Caco-2 (cell line): ENCODE data around the gene CAMKMT. TPM values are rescaled to one million over a fixed set of nuclear protein-coding genes. Genes with fewer than 3 reads are reported as not detected.

ENCODE experiments used
- BruUV-seq: library from RNA; stranded (reverse); fragments of 400-500 nt; replicated peaks from 2 replicates; lab custom pipeline; 2021; lab: Mats Ljungman, UMichigan
- CTCF ChIA-PET: fragments of 300-600 bp; sonication (Branson Sonifier 250); formaldehyde crosslinking; loops from one replicate; lab custom pipeline; 2022; ENCODE audit warnings: antibody characterized with exemption; lab: Charles Lee
- POLR2A ChIA-PET: fragments of 300-600 bp; sonication (Branson Sonifier 250); formaldehyde crosslinking; loops from one replicate; lab custom pipeline; 2022; ENCODE audit warnings: antibody characterized with exemption; lab: Charles Lee
- DNase-seq, 2 experiments: peaks; one replicate each; pipeline versions ENCODE4 v3.0.0 to v3.0.0-alpha.2; 2020 to 2022
- H3K27me3 ChIP-seq: replicated peaks from 2 replicates; pipeline ENCODE4 v1.6.0; 2011; ENCODE audit warnings: low read length; ENCODE audit not compliant: control insufficient read depth, insufficient read depth
- H3K36me3 ChIP-seq: 2 replicates; pipeline ENCODE4 v1.5.1; 2011; ENCODE audit warnings: low read length; ENCODE audit not compliant: control insufficient read depth, insufficient read depth
- H3K4me1 ChIP-seq: fragments of 250-450 bp; sonication (Bioruptor Pico); 2 replicates; pipeline ENCODE4 v1.5.1; 2020; ENCODE audit warnings: mild to moderate bottlenecking
- H3K4me3 ChIP-seq: 2 replicates; pipeline ENCODE4 v1.5.1; 2011; ENCODE audit warnings: low read depth, mild to moderate bottlenecking, control low read depth, low read length
- H3K9me3 ChIP-seq: fragments of 250-450 bp; sonication (Bioruptor Pico); 2 replicates; pipeline ENCODE4 v1.5.1; 2020; ENCODE audit warnings: mild to moderate bottlenecking, moderate library complexity
- H3K27ac Mint-ChIP-seq: one replicate; pipeline ENCODE4 v1.8.0; 2022; ENCODE audit warnings: mixed read lengths; ENCODE audit not compliant: unreplicated experiment
- H3K27me3 Mint-ChIP-seq: one replicate; pipeline ENCODE4 v1.8.0; 2022; ENCODE audit warnings: mixed read lengths; ENCODE audit not compliant: insufficient read depth, unreplicated experiment
- H3K36me3 Mint-ChIP-seq: one replicate; pipeline ENCODE4 v1.8.0; 2022; ENCODE audit warnings: mild to moderate bottlenecking, mixed read lengths; ENCODE audit not compliant: insufficient read depth, unreplicated experiment
- H3K4me1 Mint-ChIP-seq: one replicate; pipeline ENCODE4 v1.8.0; 2022; ENCODE audit warnings: low read depth, mixed read lengths; ENCODE audit not compliant: unreplicated experiment
- H3K4me3 Mint-ChIP-seq: one replicate; pipeline ENCODE4 v1.8.0; 2022; ENCODE audit warnings: mild to moderate bottlenecking, moderate library complexity, mixed read lengths; ENCODE audit not compliant: unreplicated experiment
- H3K9me3 Mint-ChIP-seq: one replicate; pipeline ENCODE4 v1.8.0; 2022; ENCODE audit warnings: mixed read lengths; ENCODE audit not compliant: unreplicated experiment
- intact Hi-C: fragments of 100-400 bp; cut with micrococcal nuclease; formaldehyde crosslinking; loops from one replicate; pipeline ENCODE4 v1.10.0; 2022; ENCODE audit not compliant: unreplicated experiment
- total RNA-seq: library from RNA; stranded (reverse); gene quantifications from 2 replicates; pipeline ENCODE4 v1.2.3, GENCODE V29; 2022
- TF ChIP-seq, protein P1 (sequence below), 2 experiments: fragments of 200-600 bp in 1 of 2; IDR thresholded peaks; 1 replicate in 1 of 2; 2 replicates in 1 of 2; pipeline versions ENCODE4 v1.5.1 to v1.8.0; 2011 to 2022; ENCODE audit warnings: antibody characterized with exemption in 1 of 2, control low read depth in 1 of 2, inconsistent platforms in 1 of 2, low read depth in 1 of 2, low read length in 1 of 2, mild to moderate bottlenecking in 1 of 2, moderate library complexity in 1 of 2; ENCODE audit not compliant: insufficient read depth in 1 of 2, severe bottlenecking in 1 of 2, unreplicated experiment in 1 of 2

Gene CAMKMT
- total RNA-seq, 1 experiment from 2014 or later, result 25.2 TPM

DNA sequence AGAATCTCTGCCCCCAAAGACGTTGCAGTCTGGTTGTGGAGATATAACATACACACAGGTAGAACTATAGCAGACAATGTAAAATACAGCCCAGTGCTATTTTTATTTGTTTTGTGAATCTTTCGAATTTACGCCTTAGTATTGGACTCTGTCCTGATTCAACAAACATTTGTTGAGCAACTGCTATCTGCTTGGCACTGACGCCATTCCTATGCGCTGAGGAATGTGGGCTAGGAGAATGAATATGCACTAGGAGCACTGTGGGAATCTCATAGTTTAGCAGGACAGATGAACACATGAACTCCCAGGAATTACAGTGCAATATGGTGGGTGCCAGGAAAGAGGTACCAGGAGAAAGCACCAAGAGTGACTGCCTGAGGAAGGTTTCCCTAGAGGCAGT, 398.1 kb downstream of the CAMKMT start:
- Histone ChIP-seq H3K4me3 (no peak overlapping the region), H3K27me3 (no peaks in the 10 kb centered on the region), H3K4me1 (0 out of 2 replicates have a peak, but pooled peaks cover 4% of the 10 kb centered on the region), H3K9me3 (no peaks in the 10 kb centered on the region), H3K36me3 (no peaks in the 10 kb centered on the region)
- BruUV-seq, result no TSS peak
- Mint-ChIP-seq H3K4me1 (peaks cover 7% of the 10 kb centered on the region), H3K27ac (no peak overlapping the region), H3K9me3 (no peaks in the 10 kb centered on the region), H3K27me3 (no peaks in the 10 kb centered on the region), H3K36me3 (peaks cover 6% of the 10 kb centered on the region), H3K4me3 (no peak overlapping the region)
- intact Hi-C loops, result no loop called here
- CTCF ChIA-PET, result no interaction called here
- no peak for DNase-seq
- TF ChIP-seq, protein P1, sequence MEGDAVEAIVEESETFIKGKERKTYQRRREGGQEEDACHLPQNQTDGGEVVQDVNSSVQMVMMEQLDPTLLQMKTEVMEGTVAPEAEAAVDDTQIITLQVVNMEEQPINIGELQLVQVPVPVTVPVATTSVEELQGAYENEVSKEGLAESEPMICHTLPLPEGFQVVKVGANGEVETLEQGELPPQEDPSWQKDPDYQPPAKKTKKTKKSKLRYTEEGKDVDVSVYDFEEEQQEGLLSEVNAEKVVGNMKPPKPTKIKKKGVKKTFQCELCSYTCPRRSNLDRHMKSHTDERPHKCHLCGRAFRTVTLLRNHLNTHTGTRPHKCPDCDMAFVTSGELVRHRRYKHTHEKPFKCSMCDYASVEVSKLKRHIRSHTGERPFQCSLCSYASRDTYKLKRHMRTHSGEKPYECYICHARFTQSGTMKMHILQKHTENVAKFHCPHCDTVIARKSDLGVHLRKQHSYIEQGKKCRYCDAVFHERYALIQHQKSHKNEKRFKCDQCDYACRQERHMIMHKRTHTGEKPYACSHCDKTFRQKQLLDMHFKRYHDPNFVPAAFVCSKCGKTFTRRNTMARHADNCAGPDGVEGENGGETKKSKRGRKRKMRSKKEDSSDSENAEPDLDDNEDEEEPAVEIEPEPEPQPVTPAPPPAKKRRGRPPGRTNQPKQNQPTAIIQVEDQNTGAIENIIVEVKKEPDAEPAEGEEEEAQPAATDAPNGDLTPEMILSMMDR (IDR thresholded peaks at IDR 0.05; ENCODE audit: insufficient read depth in 1 of 2, low read depth in 1 of 2, low read length in 1 of 2, severe bottlenecking in 1 of 2, unreplicated experiment in 1 of 2), result no peak
- POLR2A ChIA-PET, result no interaction called here

DNA sequence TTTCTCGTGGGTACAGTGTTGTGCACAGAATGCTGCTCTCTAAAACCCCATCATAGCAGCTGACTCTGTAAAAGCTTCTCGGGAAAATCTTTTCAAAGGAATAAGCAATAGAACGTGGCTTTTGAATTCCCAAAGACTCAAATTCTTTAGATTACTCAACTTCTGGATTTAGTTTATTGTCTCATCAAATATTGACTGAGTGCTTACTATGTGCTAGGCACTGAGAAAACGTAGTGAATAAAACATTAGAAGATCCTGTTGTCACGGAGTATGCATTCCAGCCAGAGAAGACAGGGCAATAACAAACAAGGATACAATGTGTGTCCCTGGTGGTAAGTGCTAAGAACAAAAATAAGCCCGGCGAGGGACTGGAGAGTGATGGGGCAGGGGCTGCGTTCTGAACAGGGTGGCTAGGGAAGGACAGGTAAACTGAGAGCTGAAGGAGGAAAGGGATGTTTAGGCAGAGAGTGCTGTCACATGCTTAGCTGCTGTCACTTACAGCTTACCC, 401.6 kb downstream of the CAMKMT start:
- intact Hi-C loops, result no loop called here
- BruUV-seq, result no TSS peak
- ChIA-PET CTCF (no interaction called here), POLR2A (no interaction called here)
- Mint-ChIP-seq H3K27ac (no peak overlapping the region), H3K4me1 (peaks cover 7% of the 10 kb centered on the region), H3K27me3 (no peaks in the 10 kb centered on the region), H3K4me3 (no peak overlapping the region), H3K9me3 (no peaks in the 10 kb centered on the region), H3K36me3 (peaks cover 6% of the 10 kb centered on the region)
- DNase-seq, result no peak
- no peaks in the 10 kb centered on the region for H3K27me3 ChIP-seq
- no peaks in the 10 kb centered on the region for H3K36me3 ChIP-seq
- H3K4me1 ChIP-seq, result 0 out of 2 replicates have a peak, but pooled peaks cover 4% of the 10 kb centered on the region
- no peak overlapping the region for H3K4me3 ChIP-seq
- H3K9me3 ChIP-seq, result no peaks in the 10 kb centered on the region
- TF ChIP-seq, protein P1 (IDR thresholded peaks at IDR 0.05; ENCODE audit: insufficient read depth in 1 of 2, low read depth in 1 of 2, low read length in 1 of 2, severe bottlenecking in 1 of 2, unreplicated experiment in 1 of 2), result no peak

DNA sequence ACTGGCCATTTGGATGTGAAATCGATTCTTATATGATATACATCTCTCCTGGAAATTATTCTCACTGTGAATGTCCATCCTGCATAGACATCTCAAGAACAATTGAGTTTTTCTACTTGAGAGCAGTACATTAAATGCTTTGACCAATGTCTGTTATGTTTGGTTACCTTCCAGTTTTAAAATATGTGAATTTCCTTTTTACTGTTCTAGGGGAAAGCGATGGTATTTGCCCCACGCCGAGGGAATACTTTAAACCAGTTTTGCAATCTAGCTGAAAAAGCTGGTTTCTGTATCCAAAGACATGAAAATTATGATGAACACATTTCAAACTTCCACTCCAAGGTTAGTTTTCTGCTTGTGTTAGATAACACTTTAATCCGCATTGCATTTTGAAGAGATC, 404.5 kb downstream of the CAMKMT start:
- BruUV-seq, result no TSS peak
- peaks cover 7% of the 10 kb centered on the region for H3K4me1 Mint-ChIP-seq
- DNase-seq, result no peak
- ChIA-PET CTCF (no interaction called here), POLR2A (no interaction called here)
- H3K9me3 Mint-ChIP-seq, result no peaks in the 10 kb centered on the region
- no peak overlapping the region for H3K4me3 Mint-ChIP-seq
- no peaks in the 10 kb centered on the region for H3K9me3 ChIP-seq
- no peaks in the 10 kb centered on the region for H3K36me3 Mint-ChIP-seq
- intact Hi-C loops, result no loop called here
- TF ChIP-seq, protein P1 (IDR thresholded peaks at IDR 0.05; ENCODE audit: insufficient read depth in 1 of 2, low read depth in 1 of 2, low read length in 1 of 2, severe bottlenecking in 1 of 2, unreplicated experiment in 1 of 2), result no peak
- H3K4me3 ChIP-seq, result no peak overlapping the region
- no peaks in the 10 kb centered on the region for H3K27me3 ChIP-seq
- H3K4me1 ChIP-seq, result peaks cover under 1% of the 10 kb centered on the region
- H3K27ac Mint-ChIP-seq, result no peak overlapping the region
- no peaks in the 10 kb centered on the region for H3K27me3 Mint-ChIP-seq
- no peaks in the 10 kb centered on the region; the same call in 1 of the 2 replicates for H3K36me3 ChIP-seq
